Measurements from ENCODE around the gene PYGB. TPM values are rescaled to one million over a fixed set of nuclear protein-coding genes. Genes with fewer than 3 reads are reported as not detected.

The PYGB gene
- total and polyA plus RNA-seq, 4 donors: 30.3 to 90.3 (median 47.3) TPM

DNA sequence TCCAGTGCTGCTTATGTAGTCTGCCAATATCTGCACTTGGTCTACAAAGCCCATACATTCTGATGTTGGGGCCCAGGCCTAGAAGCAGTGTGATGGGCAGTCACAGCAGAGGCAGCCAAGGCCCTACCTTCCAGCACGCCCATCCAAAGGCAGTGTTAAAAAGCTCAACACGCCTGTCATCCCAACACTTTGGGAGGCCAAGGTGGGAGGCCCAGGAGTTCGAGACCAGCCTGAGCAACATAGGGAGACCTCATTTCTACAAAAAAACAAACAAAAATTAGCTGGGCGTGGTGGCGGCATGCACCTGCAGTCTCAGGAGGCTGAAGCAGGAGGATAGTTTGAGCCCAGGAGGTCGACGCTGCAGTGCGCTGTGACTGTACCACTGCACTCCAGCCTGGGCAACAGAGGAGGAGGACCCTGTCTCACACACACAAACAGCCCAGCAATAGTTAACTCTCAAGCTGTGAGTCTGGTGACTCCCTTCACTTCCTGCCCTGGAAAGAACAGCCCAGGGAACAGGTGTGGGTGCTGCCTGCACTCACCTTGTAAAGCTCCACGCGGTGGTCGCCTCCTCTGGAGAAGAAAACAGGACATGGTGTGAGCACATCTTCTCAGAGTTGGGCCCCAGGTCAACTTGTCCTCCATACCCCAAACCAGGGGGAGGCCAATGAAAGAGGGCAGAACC lies 68.8 kb downstream of the PYGB start:
- WGBS, 2 donors: 98% methylated on average over 11 of the region's 11 CpGs
- H3K4me1 ChIP-seq (ENCODE audit: control insufficient read depth in 5 of 5, insufficient read depth in 5 of 5, low read length in 5 of 5): peaks cover 0 to 2% (median 0%) of the 10 kb centered on the region in 5 donors
- no peak for ATAC-seq (ENCODE audit: insufficient read depth, low FRiP score)
- H3K9me3 ChIP-seq (ENCODE audit: control insufficient read depth in 4 of 4, insufficient read depth in 3 of 4, low read length in 3 of 4): peaks cover 0 to 2% (median 0%) of the 10 kb centered on the region in 4 donors
- no peak for DNase-seq
- H3K36me3 ChIP-seq (ENCODE audit: control insufficient read depth in 4 of 4, insufficient read depth in 4 of 4, low read length in 4 of 4): peaks cover 0 to 12% (median 4%) of the 10 kb centered on the region in 4 donors
- H3K27ac ChIP-seq (ENCODE audit: low read depth in 1 of 2, low read length in 1 of 2): no peak overlapping the region
- H3K27me3 ChIP-seq (ENCODE audit: control insufficient read depth in 3 of 3, insufficient read depth in 3 of 3, low read length in 2 of 3): no peaks in the 10 kb centered on the region
- TF ChIP-seq CTCF (IDR thresholded peaks at IDR 0.05; ENCODE audit: control extremely low read depth, extremely low read depth): no peak
- no peak overlapping the region for H3K9ac ChIP-seq (ENCODE audit: insufficient read depth in 1 of 2, low read length in 2 of 2)
- H3K4me3 ChIP-seq: no peak overlapping the region

- Histone ChIP-seq H3K9ac (ENCODE audit: insufficient read depth in 1 of 2, low read length in 2 of 2) (no peak overlapping the region), H3K9me3 (ENCODE audit: control insufficient read depth in 4 of 4, insufficient read depth in 3 of 4, low read length in 3 of 4) (peaks cover 0 to 2% (median 0%) of the 10 kb centered on the region in 4 donors), H3K27me3 (ENCODE audit: control insufficient read depth in 3 of 3, insufficient read depth in 3 of 3, low read length in 2 of 3) (no peaks in the 10 kb centered on the region), H3K4me3 (no peak overlapping the region), H3K36me3 (ENCODE audit: control insufficient read depth in 4 of 4, insufficient read depth in 4 of 4, low read length in 4 of 4) (peaks cover 0 to 12% (median 6%) of the 10 kb centered on the region in 4 donors), H3K4me1 (ENCODE audit: control insufficient read depth in 5 of 5, insufficient read depth in 5 of 5, low read length in 5 of 5) (peaks cover 0 to 2% (median 0%) of the 10 kb centered on the region in 5 donors), H3K27ac (ENCODE audit: low read depth in 1 of 2, low read length in 1 of 2) (peak overlapping the region in 1 of 2 donors; percentile 48)
- DNase-seq (no peak), ATAC-seq (ENCODE audit: insufficient read depth, low FRiP score) (no peak)
- WGBS, 2 donors: 89% methylated on average over 17 of the region's 17 CpGs
- TF ChIP-seq CTCF (IDR thresholded peaks at IDR 0.05; ENCODE audit: control extremely low read depth, extremely low read depth): no peak
These were observed 69.6 kb downstream of the PYGB start for GRCh38 chr20:25317351-25318075.

DNA sequence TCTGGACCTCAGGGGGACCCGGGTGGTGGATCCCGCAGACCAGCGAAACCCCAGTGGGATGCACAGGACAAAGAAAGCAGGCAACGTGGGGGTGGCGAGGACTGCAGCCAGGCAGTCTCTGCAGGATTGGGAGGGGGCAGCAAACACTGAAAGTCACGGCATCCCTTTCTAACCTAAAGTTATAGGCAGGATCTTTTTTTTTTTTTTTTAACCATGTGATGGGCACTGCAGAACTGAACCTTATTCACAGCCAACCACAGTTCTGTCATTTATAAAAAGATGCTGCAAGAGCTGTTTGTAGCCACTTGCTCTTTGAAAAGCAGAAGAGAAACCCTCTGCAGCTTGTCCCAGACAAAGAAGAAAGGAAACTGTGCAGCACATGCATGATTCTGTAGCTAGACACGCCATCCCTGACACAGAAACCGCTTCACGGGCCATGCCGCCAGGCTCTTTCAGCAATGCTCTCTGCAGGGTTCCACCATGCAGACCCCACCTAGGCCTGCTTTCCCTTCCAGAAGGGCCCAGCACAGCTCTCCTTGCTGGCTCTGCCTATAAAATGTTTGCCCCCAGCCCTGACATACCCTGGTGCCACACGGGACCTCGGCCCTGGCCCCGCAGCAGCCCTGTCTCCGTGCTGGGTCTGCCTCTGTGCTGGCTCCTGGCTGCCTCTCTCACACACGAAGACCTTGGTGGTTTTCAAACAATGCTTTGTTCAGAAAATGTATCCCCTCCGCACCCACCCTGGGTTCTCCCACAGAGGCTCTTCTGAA lies 70.8 kb downstream of the PYGB start:
- peak; percentile 27 for ATAC-seq (ENCODE audit: insufficient read depth, low FRiP score)

More for the DNA sequence above, 70.8 kb downstream of the PYGB start:
- DNase-seq: no peak
- Histone ChIP-seq H3K9me3 (ENCODE audit: control insufficient read depth in 4 of 4, insufficient read depth in 3 of 4, low read length in 3 of 4) (peaks cover 0 to 5% (median 0%) of the 10 kb centered on the region in 4 donors), H3K36me3 (ENCODE audit: control insufficient read depth in 4 of 4, insufficient read depth in 4 of 4, low read length in 4 of 4) (peaks cover 0 to 16% (median 9%) of the 10 kb centered on the region in 4 donors), H3K27me3 (ENCODE audit: control insufficient read depth in 3 of 3, insufficient read depth in 3 of 3, low read length in 2 of 3) (no peaks in the 10 kb centered on the region), H3K4me1 (ENCODE audit: control insufficient read depth in 5 of 5, insufficient read depth in 5 of 5, low read length in 5 of 5) (peaks cover 0 to 2% (median 0%) of the 10 kb centered on the region in 5 donors), H3K27ac (ENCODE audit: low read depth in 1 of 2, low read length in 1 of 2) (peak overlapping the region in 1 of 2 donors; percentile 73), H3K4me3 (no peak overlapping the region), H3K9ac (ENCODE audit: insufficient read depth in 1 of 2, low read length in 2 of 2) (no peak overlapping the region)
- TF ChIP-seq CTCF (IDR thresholded peaks at IDR 0.05; ENCODE audit: control extremely low read depth, extremely low read depth): no peak
- WGBS, 2 donors: 77 to 84% methylated on average over 16 of the region's 16 CpGs
